Measurements from ENCODE around the gene ANKRD40. TPM values are rescaled to one million over a fixed set of nuclear protein-coding genes. Genes with fewer than 3 reads are reported as not detected.

Gene ANKRD40
- total and polyA plus RNA-seq, 2 donors: 11.9 to 16.6 TPM

DNA sequence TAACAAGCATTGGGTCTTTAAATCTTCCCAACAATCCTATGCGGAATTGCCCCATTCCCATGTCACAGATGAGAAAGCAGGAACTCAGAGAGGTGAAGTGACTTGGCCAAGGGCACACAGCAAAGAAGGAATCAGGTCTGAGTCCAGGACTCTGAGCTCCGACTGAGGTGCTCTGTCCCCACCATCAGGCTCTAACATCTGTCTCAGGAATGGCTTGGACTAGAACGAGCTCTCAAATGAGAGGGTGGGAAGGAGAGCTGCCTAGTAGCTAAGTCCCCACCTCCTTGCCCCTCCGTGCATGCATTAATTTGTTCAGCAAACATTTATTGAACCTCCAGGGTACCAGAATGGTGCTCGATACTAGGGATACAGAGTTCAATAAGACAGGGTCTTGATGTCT lies 46.4 kb downstream of the ANKRD40 start:
- H3K27me3 ChIP-seq (ENCODE audit: control insufficient read depth in 2 of 2, insufficient read depth in 1 of 2, low read length in 1 of 2): no peaks in the 10 kb centered on the region
- H3K4me3 ChIP-seq (ENCODE audit: low read length in 2 of 2): no peak overlapping the region
- WGBS: 82% methylated on average over 5 of the region's 5 CpGs
- no peaks in the 10 kb centered on the region for H3K9me3 ChIP-seq (ENCODE audit: control insufficient read depth in 2 of 2, insufficient read depth in 1 of 2, low read length in 1 of 2)
- DNase-seq (ENCODE audit: low read depth in 6 of 9, low spot score in 9 of 9): no peak
- H3K4me1 ChIP-seq (ENCODE audit: control insufficient read depth in 2 of 2, insufficient read depth in 2 of 2, low read length in 2 of 2): peaks cover 0 to 9% of the 10 kb centered on the region in 2 donors
- H3K27ac ChIP-seq (ENCODE audit: low read depth in 1 of 2, low read length in 1 of 2): no peak overlapping the region
- H3K36me3 ChIP-seq (ENCODE audit: control insufficient read depth in 2 of 2, insufficient read depth in 2 of 2, low read length in 1 of 2): no peaks in the 10 kb centered on the region

DNA sequence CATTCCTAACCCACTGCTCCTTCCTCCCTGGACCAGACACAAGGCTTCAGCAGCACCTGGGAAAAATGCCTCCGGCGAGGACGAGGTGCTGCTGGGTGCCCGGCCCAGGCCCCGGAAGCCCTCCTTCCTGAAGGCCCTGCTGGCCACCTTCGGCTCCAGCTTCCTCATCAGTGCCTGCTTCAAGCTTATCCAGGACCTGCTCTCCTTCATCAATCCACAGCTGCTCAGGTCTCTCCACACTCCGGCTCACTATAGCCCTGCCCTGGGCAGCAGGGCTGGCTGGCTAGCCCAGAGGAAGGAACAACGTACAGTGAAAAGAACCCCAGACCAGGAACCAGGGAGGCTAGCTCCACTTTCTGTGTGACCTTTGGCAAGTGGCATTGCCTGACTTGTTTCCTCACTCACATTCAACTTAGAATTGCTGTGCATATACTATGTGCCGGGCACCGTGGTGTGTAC lies 46.8 kb downstream of the ANKRD40 start:
- no peaks in the 10 kb centered on the region for H3K9me3 ChIP-seq (ENCODE audit: control insufficient read depth in 2 of 2, insufficient read depth in 1 of 2, low read length in 1 of 2)
- H3K27ac ChIP-seq (ENCODE audit: low read depth in 1 of 2, low read length in 1 of 2): no peak overlapping the region
- no peak for DNase-seq (ENCODE audit: low read depth in 6 of 9, low spot score in 9 of 9)
- WGBS: 98% methylated on average over 10 of the region's 10 CpGs
- H3K36me3 ChIP-seq (ENCODE audit: control insufficient read depth in 2 of 2, insufficient read depth in 2 of 2, low read length in 1 of 2): no peaks in the 10 kb centered on the region
- no peaks in the 10 kb centered on the region for H3K27me3 ChIP-seq (ENCODE audit: control insufficient read depth in 2 of 2, insufficient read depth in 1 of 2, low read length in 1 of 2)
- peaks cover 0 to 9% of the 10 kb centered on the region in 2 donors for H3K4me1 ChIP-seq (ENCODE audit: control insufficient read depth in 2 of 2, insufficient read depth in 2 of 2, low read length in 2 of 2)
- no peak overlapping the region for H3K4me3 ChIP-seq (ENCODE audit: low read length in 2 of 2)

GRCh38 chr17:50660042-50660886 lies 47.5 kb downstream of the ANKRD40 start:
- Histone ChIP-seq H3K4me1 (ENCODE audit: control insufficient read depth in 2 of 2, insufficient read depth in 2 of 2, low read length in 2 of 2) (peaks cover 0 to 9% of the 10 kb centered on the region in 2 donors), H3K9me3 (ENCODE audit: control insufficient read depth in 2 of 2, insufficient read depth in 1 of 2, low read length in 1 of 2) (no peaks in the 10 kb centered on the region), H3K4me3 (ENCODE audit: low read length in 2 of 2) (no peak overlapping the region), H3K36me3 (ENCODE audit: control insufficient read depth in 2 of 2, insufficient read depth in 2 of 2, low read length in 1 of 2) (no peaks in the 10 kb centered on the region), H3K27me3 (ENCODE audit: control insufficient read depth in 2 of 2, insufficient read depth in 1 of 2, low read length in 1 of 2) (no peaks in the 10 kb centered on the region), H3K27ac (ENCODE audit: low read depth in 1 of 2, low read length in 1 of 2) (no peak overlapping the region)
- no peak for DNase-seq (ENCODE audit: low read depth in 6 of 9, low spot score in 9 of 9)
- WGBS: 84% methylated on average over 11 of the region's 11 CpGs

GRCh38 chr17:50659179-50659578 lies 48.5 kb downstream of the ANKRD40 start:
- no peak for DNase-seq (ENCODE audit: low read depth in 6 of 9, low spot score in 9 of 9)
- no peak overlapping the region for H3K4me3 ChIP-seq (ENCODE audit: low read length in 2 of 2)
- no peaks in the 10 kb centered on the region for H3K9me3 ChIP-seq (ENCODE audit: control insufficient read depth in 2 of 2, insufficient read depth in 1 of 2, low read length in 1 of 2)
- no peaks in the 10 kb centered on the region for H3K27me3 ChIP-seq (ENCODE audit: control insufficient read depth in 2 of 2, insufficient read depth in 1 of 2, low read length in 1 of 2)
- no peaks in the 10 kb centered on the region for H3K36me3 ChIP-seq (ENCODE audit: control insufficient read depth in 2 of 2, insufficient read depth in 2 of 2, low read length in 1 of 2)
- peaks cover 0 to 9% of the 10 kb centered on the region in 2 donors for H3K4me1 ChIP-seq (ENCODE audit: control insufficient read depth in 2 of 2, insufficient read depth in 2 of 2, low read length in 2 of 2)
- 94% methylated on average over 10 of the region's 10 CpGs for WGBS
- H3K27ac ChIP-seq (ENCODE audit: low read depth in 1 of 2, low read length in 1 of 2): no peak overlapping the region

DNA sequence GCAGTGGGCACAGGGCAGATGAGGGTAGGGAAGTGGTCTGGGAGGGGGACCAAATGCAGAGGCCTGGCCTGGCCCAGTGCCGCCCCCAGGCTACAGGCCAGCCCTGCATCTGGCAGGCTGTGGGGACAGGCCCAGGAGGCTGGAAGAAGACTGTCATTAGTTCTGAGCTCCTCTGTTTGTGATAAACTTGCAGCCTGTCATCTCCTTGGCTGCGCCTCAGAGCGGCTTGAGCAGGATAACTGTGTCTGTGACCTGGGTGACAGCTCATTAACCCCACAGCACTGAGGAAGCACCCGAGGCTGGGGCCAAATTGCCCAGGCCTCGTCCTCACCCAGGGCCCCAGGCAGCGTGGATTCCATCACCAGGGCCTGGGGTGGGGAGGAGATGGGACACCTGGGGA lies 49.1 kb downstream of the ANKRD40 start:
- peaks cover 0 to 9% of the 10 kb centered on the region in 2 donors for H3K4me1 ChIP-seq (ENCODE audit: control insufficient read depth in 2 of 2, insufficient read depth in 2 of 2, low read length in 2 of 2)
- H3K27me3 ChIP-seq (ENCODE audit: control insufficient read depth in 2 of 2, insufficient read depth in 1 of 2, low read length in 1 of 2): no peaks in the 10 kb centered on the region
- no peak overlapping the region for H3K27ac ChIP-seq (ENCODE audit: low read depth in 1 of 2, low read length in 1 of 2)
- 95% methylated on average over 6 of the region's 6 CpGs for WGBS
- no peaks in the 10 kb centered on the region for H3K36me3 ChIP-seq (ENCODE audit: control insufficient read depth in 2 of 2, insufficient read depth in 2 of 2, low read length in 1 of 2)
- DNase-seq (ENCODE audit: low read depth in 6 of 9, low spot score in 9 of 9): no peak
- H3K9me3 ChIP-seq (ENCODE audit: control insufficient read depth in 2 of 2, insufficient read depth in 1 of 2, low read length in 1 of 2): no peaks in the 10 kb centered on the region
- no peak overlapping the region for H3K4me3 ChIP-seq (ENCODE audit: low read length in 2 of 2)

- Histone ChIP-seq H3K36me3 (ENCODE audit: control insufficient read depth in 2 of 2, insufficient read depth in 2 of 2, low read length in 1 of 2) (no peaks in the 10 kb centered on the region), H3K4me3 (ENCODE audit: low read length in 2 of 2) (no peak overlapping the region), H3K4me1 (ENCODE audit: control insufficient read depth in 2 of 2, insufficient read depth in 2 of 2, low read length in 2 of 2) (peaks cover 0 to 9% of the 10 kb centered on the region in 2 donors), H3K27ac (ENCODE audit: low read depth in 1 of 2, low read length in 1 of 2) (no peak overlapping the region), H3K9me3 (ENCODE audit: control insufficient read depth in 2 of 2, insufficient read depth in 1 of 2, low read length in 1 of 2) (no peaks in the 10 kb centered on the region), H3K27me3 (ENCODE audit: control insufficient read depth in 2 of 2, insufficient read depth in 1 of 2, low read length in 1 of 2) (no peaks in the 10 kb centered on the region)
- no peak for DNase-seq (ENCODE audit: low read depth in 6 of 9, low spot score in 9 of 9)
- 94% methylated on average over 7 of the region's 7 CpGs for WGBS
Measured at GRCh38 chr17:50657627-50658026, 50.1 kb downstream of the ANKRD40 start.

- Histone ChIP-seq H3K27me3 (ENCODE audit: control insufficient read depth in 2 of 2, insufficient read depth in 1 of 2, low read length in 1 of 2) (no peaks in the 10 kb centered on the region), H3K4me3 (ENCODE audit: low read length in 2 of 2) (no peak overlapping the region)
- 97% methylated on average over 7 of the region's 7 CpGs for WGBS
Measured at GRCh38 chr17:50657054-50657453, 50.7 kb downstream of the ANKRD40 start.

GRCh38 chr17:50656509-50656908 lies 51.2 kb downstream of the ANKRD40 start:
- Histone ChIP-seq H3K4me1 (ENCODE audit: control insufficient read depth in 2 of 2, insufficient read depth in 2 of 2, low read length in 2 of 2) (peaks cover 0 to 6% of the 10 kb centered on the region in 2 donors), H3K27me3 (ENCODE audit: control insufficient read depth in 2 of 2, insufficient read depth in 1 of 2, low read length in 1 of 2) (no peaks in the 10 kb centered on the region), H3K9me3 (ENCODE audit: control insufficient read depth in 2 of 2, insufficient read depth in 1 of 2, low read length in 1 of 2) (no peaks in the 10 kb centered on the region), H3K4me3 (ENCODE audit: low read length in 2 of 2) (no peak overlapping the region), H3K27ac (ENCODE audit: low read depth in 1 of 2, low read length in 1 of 2) (no peak overlapping the region), H3K36me3 (ENCODE audit: control insufficient read depth in 2 of 2, insufficient read depth in 2 of 2, low read length in 1 of 2) (no peaks in the 10 kb centered on the region)
- no peak for DNase-seq (ENCODE audit: low read depth in 6 of 9, low spot score in 9 of 9)
- 96% methylated on average over 5 of the region's 5 CpGs for WGBS

More at GRCh38 chr17:50657054-50657453, 50.7 kb downstream of the ANKRD40 start:
- H3K27ac ChIP-seq (ENCODE audit: low read depth in 1 of 2, low read length in 1 of 2): no peak overlapping the region
- no peaks in the 10 kb centered on the region for H3K36me3 ChIP-seq (ENCODE audit: control insufficient read depth in 2 of 2, insufficient read depth in 2 of 2, low read length in 1 of 2)
- DNase-seq (ENCODE audit: low read depth in 6 of 9, low spot score in 9 of 9): no peak
- H3K4me1 ChIP-seq (ENCODE audit: control insufficient read depth in 2 of 2, insufficient read depth in 2 of 2, low read length in 2 of 2): peaks cover 0 to 9% of the 10 kb centered on the region in 2 donors
- no peaks in the 10 kb centered on the region for H3K9me3 ChIP-seq (ENCODE audit: control insufficient read depth in 2 of 2, insufficient read depth in 1 of 2, low read length in 1 of 2)

DNA sequence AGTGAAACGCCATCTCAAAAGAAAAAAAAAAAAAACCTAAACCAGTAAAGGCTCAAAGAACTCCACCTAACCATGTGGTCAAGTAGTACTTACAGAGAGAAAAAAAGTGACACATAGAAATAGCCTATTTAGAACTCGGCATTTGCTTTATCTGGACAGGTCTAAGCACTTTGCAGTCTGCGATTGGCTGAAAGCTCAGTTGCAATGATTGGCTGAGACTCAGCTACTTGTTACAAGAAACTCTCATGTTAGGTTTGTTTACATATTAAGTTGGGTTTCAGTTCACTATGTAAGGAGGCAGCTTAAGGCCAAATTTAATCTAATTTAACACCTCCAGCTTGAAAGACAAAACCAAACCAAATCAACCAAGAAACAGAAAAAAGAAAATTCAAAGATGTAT lies 54.0 kb downstream of the ANKRD40 start:
- Histone ChIP-seq H3K4me1 (ENCODE audit: control insufficient read depth in 2 of 2, insufficient read depth in 2 of 2, low read length in 2 of 2) (no peaks in the 10 kb centered on the region), H3K4me3 (ENCODE audit: low read length in 2 of 2) (no peak overlapping the region), H3K36me3 (ENCODE audit: control insufficient read depth in 2 of 2, insufficient read depth in 2 of 2, low read length in 1 of 2) (no peaks in the 10 kb centered on the region), H3K9me3 (ENCODE audit: control insufficient read depth in 2 of 2, insufficient read depth in 1 of 2, low read length in 1 of 2) (no peaks in the 10 kb centered on the region), H3K27ac (ENCODE audit: low read depth in 1 of 2, low read length in 1 of 2) (no peak overlapping the region), H3K27me3 (ENCODE audit: control insufficient read depth in 2 of 2, insufficient read depth in 1 of 2, low read length in 1 of 2) (no peaks in the 10 kb centered on the region)
- DNase-seq (ENCODE audit: low read depth in 6 of 9, low spot score in 9 of 9): no peak
- 96% methylated on average over 3 of the region's 3 CpGs for WGBS

Measured in thymus (tissue), 11 donors.